HepG2 (cell line): ENCODE measurements around the gene SAPCD1. TPM values are rescaled to one million over a fixed set of nuclear protein-coding genes. Genes with fewer than 3 reads are reported as not detected.

ENCODE experiments used
- ASH2L ChIP-seq: fragments of 300-600, 200-600 bp; sonication (generic); IDR thresholded peaks from 2 replicates; pipeline ENCODE4 v1.7.0; 2017; ENCODE audit warnings: low read depth, mild to moderate bottlenecking, moderate library complexity, mixed read lengths, low read length; ENCODE audit not compliant: insufficient read length
- GATA4 ChIP-seq: sonication (generic); IDR thresholded peaks from 2 replicates; pipeline ENCODE4 v1.6.1; 2016; ENCODE audit warnings: antibody characterized with exemption, low read depth, borderline replicate concordance
- JUND ChIP-seq: sonication (generic); formaldehyde crosslinking; IDR thresholded peaks from 2 replicates; pipeline ENCODE4 v1.8.0; 2022; ENCODE audit warnings: mild to moderate bottlenecking, missing genetic modification reagents
- MEIS1 ChIP-seq: sonication (generic); formaldehyde crosslinking; IDR thresholded peaks from 2 replicates; pipeline ENCODE4 v1.9.0; 2021; ENCODE audit warnings: mild to moderate bottlenecking, missing genetic modification reagents, moderate library complexity, borderline replicate concordance
- NFKBIZ ChIP-seq: IDR thresholded peaks from 2 replicates; pipeline ENCODE4 v1.6.1; 2018; ENCODE audit warnings: missing genetic modification reagents, missing compliant biosample characterization
- POLR2AphosphoS2 ChIP-seq: IDR thresholded peaks from 2 replicates; pipeline ENCODE4 v1.6.1; 2011; ENCODE audit warnings: low read depth, low read length, improper control_type of control experiment
- SRSF9 ChIP-seq: fragments of 200-400 bp; formaldehyde crosslinking; IDR thresholded peaks from 2 replicates; pipeline ENCODE4 v1.6.1; 2018; ENCODE audit warnings: borderline replicate concordance, mild to moderate bottlenecking, low read depth, low read length; ENCODE audit not compliant: insufficient read depth, poor library complexity, severe bottlenecking
- polyA plus RNA-seq, 8 experiments: library from polyadenylated mRNA; depleted of rRNA in 3 of 8; stranded (reverse) in 7 of 8; unstranded in 1 of 8; fragments of >200 nt; fragmentation: Illumina TruSeq in 4 of 8; extraction: Trizol in 4 of 8; gene quantifications; 2 replicates each; pipeline versions ENCODE4 v1.2.1 to v1.2.3, GENCODE V29; 2011 to 2016; ENCODE audit warnings: low read depth in 4 of 8, missing spikeins in 1 of 8, mixed read lengths in 1 of 8; ENCODE audit not compliant: insufficient read depth in 1 of 8
- total RNA-seq, 5 experiments: library from RNA; depleted of rRNA; stranded (reverse); fragments of >200 nt; fragmentation: Illumina TruSeq; extraction: Trizol; gene quantifications; 2 replicates each; pipeline ENCODE4 v1.2.3, GENCODE V29; 2016; ENCODE audit warnings: low read depth in 1 of 5
- TF ChIP-seq, protein P1 (sequence below): sonication (generic); formaldehyde crosslinking; IDR thresholded peaks from 2 replicates; pipeline ENCODE4 v1.4.0; 2020; ENCODE audit warnings: mild to moderate bottlenecking, missing genetic modification reagents, borderline replicate concordance
- TF ChIP-seq, protein P2 (sequence below), 2 experiments: sonication (generic) in 1 of 2; formaldehyde crosslinking in 1 of 2; IDR thresholded peaks; 2 replicates each; pipeline versions ENCODE4 v1.4.0 to v1.6.1; 2016 to 2020; ENCODE audit warnings: borderline replicate concordance in 1 of 2, low read depth in 1 of 2, mild to moderate bottlenecking in 1 of 2, missing genetic modification reagents in 1 of 2
- TF ChIP-seq, protein P3 (sequence below): sonication (generic); formaldehyde crosslinking; IDR thresholded peaks from 2 replicates; pipeline ENCODE4 v1.8.0; 2022; ENCODE audit warnings: missing genetic modification reagents, mild to moderate bottlenecking, moderate library complexity, borderline replicate concordance
- TF ChIP-seq, protein P4 (sequence below): sonication (generic); formaldehyde crosslinking; IDR thresholded peaks from 2 replicates; pipeline ENCODE4 v1.5.0; 2020; ENCODE audit warnings: missing genetic modification reagents
- TF ChIP-seq, protein P5 (sequence below): sonication (generic); formaldehyde crosslinking; IDR thresholded peaks from 2 replicates; pipeline ENCODE4 v1.8.0; 2022; ENCODE audit warnings: missing genetic modification reagents, low read depth, mild to moderate bottlenecking, borderline replicate concordance

SAPCD1 gene
- total and polyA plus RNA-seq, 2 of the 13 experiments (the other 11 are each of a cell fraction or from before 2014, with no cell fraction given), result 2.5 to 3.9 TPM

DNA sequence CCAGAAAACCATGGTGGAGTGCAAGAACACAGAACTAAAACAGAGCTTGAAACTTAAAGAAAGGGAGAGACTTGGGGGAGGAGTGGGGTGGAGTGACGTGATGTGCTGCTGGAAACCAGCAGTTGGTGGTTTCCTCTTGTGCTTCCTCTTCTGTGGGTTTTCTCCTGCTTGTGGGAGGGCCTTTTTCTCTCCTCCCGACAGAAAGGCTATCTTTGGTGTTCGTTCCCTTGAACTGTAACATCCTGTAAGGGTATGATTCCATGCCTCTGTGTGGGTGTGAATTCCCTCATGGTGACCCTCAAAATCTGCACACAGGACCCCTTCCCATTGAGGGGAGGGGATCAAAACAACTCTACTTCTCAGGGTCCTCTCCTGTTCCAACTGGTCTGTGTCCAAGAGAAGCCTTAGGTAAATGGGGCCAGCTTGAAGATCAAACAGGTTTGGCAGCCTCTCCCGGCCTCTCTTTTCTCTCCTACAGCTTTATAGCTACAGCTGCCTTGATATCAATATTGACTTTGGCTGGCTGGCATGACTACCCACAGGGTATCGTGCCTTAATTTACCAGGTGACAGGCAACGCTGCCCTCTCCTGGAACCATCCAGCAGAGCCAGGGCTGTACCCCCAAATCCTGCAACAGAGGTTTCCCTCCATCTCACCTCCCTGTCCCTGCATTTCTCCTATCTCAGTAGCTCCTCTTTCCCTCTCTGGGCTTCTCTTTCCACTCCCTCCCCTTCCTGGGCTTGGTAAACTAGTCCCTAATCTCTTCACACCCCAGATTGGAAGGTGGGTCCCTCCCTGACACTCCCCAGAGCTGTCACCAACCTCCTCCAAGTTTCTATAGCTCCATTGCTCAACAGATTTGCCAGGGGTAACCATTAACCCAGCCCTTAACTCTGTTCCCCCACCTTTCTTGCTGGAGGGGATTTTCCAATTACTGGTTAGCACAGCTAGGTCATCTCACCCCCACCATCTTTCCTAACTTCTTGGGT lies 24.2 kb upstream of the SAPCD1 start (continued):
- TF ChIP-seq, protein P1, sequence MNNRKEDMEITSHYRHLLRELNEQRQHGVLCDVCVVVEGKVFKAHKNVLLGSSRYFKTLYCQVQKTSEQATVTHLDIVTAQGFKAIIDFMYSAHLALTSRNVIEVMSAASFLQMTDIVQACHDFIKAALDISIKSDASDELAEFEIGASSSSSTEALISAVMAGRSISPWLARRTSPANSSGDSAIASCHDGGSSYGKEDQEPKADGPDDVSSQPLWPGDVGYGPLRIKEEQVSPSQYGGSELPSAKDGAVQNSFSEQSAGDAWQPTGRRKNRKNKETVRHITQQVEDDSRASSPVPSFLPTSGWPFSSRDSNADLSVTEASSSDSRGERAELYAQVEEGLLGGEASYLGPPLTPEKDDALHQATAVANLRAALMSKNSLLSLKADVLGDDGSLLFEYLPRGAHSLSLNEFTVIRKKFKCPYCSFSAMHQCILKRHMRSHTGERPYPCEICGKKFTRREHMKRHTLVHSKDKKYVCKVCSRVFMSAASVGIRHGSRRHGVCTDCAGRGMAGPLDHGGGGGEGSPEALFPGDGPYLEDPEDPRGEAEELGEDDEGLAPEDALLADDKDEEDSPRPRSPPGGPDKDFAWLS, result peak; percentile 41; the same call in 1 of the 2 replicates
- TF ChIP-seq, protein P2, sequence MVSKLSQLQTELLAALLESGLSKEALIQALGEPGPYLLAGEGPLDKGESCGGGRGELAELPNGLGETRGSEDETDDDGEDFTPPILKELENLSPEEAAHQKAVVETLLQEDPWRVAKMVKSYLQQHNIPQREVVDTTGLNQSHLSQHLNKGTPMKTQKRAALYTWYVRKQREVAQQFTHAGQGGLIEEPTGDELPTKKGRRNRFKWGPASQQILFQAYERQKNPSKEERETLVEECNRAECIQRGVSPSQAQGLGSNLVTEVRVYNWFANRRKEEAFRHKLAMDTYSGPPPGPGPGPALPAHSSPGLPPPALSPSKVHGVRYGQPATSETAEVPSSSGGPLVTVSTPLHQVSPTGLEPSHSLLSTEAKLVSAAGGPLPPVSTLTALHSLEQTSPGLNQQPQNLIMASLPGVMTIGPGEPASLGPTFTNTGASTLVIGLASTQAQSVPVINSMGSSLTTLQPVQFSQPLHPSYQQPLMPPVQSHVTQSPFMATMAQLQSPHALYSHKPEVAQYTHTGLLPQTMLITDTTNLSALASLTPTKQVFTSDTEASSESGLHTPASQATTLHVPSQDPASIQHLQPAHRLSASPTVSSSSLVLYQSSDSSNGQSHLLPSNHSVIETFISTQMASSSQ (IDR thresholded peaks at IDR 0.05; ENCODE audit: low read depth), result peak; percentile 99
- TF ChIP-seq, protein P2 (CRISPR knock-in tag; IDR thresholded peaks at IDR 0.05; ENCODE audit: borderline replicate concordance), result peak; percentile 99
- TF ChIP-seq NFKBIZ (CRISPR knock-in tag) (peak; percentile 61; the same call in 1 of the 2 replicates), GATA4 (peak; percentile 41; the same call in 1 of the 2 replicates), SRSF9 (no peak), POLR2AphosphoS2 (no peak), ASH2L (no peak), MEIS1 (CRISPR knock-in tag) (peak; percentile 96), JUND (CRISPR knock-in tag) (no peak)
- TF ChIP-seq, protein P3, sequence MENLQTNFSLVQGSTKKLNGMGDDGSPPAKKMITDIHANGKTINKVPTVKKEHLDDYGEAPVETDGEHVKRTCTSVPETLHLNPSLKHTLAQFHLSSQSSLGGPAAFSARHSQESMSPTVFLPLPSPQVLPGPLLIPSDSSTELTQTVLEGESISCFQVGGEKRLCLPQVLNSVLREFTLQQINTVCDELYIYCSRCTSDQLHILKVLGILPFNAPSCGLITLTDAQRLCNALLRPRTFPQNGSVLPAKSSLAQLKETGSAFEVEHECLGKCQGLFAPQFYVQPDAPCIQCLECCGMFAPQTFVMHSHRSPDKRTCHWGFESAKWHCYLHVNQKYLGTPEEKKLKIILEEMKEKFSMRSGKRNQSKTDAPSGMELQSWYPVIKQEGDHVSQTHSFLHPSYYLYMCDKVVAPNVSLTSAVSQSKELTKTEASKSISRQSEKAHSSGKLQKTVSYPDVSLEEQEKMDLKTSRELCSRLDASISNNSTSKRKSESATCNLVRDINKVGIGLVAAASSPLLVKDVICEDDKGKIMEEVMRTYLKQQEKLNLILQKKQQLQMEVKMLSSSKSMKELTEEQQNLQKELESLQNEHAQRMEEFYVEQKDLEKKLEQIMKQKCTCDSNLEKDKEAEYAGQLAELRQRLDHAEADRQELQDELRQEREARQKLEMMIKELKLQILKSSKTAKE, result peak; percentile 83
- TF ChIP-seq, protein P4, sequence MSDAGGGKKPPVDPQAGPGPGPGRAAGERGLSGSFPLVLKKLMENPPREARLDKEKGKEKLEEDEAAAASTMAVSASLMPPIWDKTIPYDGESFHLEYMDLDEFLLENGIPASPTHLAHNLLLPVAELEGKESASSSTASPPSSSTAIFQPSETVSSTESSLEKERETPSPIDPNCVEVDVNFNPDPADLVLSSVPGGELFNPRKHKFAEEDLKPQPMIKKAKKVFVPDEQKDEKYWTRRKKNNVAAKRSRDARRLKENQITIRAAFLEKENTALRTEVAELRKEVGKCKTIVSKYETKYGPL (CRISPR knock-in tag), result no peak
- TF ChIP-seq, protein P5, sequence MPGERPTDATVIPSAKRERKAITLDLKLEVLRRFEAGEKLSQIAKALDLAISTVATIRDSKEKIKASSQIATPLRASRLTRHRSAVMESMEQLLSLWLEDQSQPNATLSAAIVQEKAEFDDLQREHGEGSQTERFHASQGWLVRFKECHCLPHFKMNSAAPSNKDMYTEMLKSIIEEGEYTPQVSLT, result no peak
